ENCODE data around the gene PCYOX1L.

- TF ChIP-seq EP300 (IDR thresholded peaks at IDR 0.05) (no peak), POLR2AphosphoS2 (conservative IDR thresholded peaks at IDR 0.05; ENCODE audit: low read length) (no peak), CTCF (IDR thresholded peaks at IDR 0.05) (no peak), MAX (IDR thresholded peaks at IDR 0.05) (no peak), NR3C1 (IDR thresholded peaks at IDR 0.05) (no peak), SMC3 (IDR thresholded peaks at IDR 0.05) (no peak), BHLHE40 (IDR thresholded peaks at IDR 0.05; ENCODE audit: low read depth, low read length) (no peak), RAD21 (conservative IDR thresholded peaks at IDR 0.05 in 1 of 2, IDR thresholded peaks at IDR 0.05 in 1 of 2) (no peak), MYC (IDR thresholded peaks at IDR 0.05; ENCODE audit: borderline replicate concordance, low read length) (no peak)
These were observed 44.5 kb upstream of the PCYOX1L start for GRCh38 chr5:149313151-149313841.
